ENCODE measurements around the gene ACP7.

DNA sequence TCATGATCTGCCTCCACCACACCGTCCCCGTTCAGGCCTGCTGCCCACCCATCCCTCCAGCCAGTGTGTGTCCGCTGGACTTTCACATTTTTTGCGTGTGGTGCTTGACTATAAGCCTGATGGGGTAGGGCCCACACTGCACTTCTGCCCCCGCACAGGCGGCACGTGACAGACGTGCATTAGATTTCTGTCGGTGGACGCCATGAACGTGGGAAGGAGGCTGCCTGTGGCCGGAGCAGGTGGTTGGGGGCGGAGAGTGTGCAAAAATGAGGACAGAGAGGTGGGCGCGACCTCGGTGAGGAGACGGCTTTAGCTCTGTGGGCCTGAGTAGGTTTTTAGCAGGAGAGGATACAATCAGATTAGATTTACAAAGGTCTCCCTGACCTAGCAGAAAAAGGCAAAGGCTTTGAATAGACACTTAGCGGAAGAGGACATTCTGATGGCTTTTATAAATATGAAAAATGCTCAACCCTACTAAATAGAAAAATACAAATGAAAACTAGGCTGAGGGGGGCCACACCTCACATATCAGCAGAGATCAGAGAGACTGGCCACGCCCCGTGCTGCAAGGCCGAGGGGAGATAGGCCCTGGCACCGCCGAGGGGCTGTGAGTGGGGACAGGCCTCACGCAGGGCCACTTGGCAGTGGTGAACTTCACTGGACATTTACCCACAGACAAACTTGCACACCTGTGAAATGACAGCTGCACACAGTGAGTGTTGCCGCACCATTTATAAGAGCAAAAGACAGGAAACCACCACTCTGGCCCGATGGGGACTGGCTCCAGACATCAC, 66.8 kb downstream of the ACP7 start:
- TF ChIP-seq SP1 (CRISPR knock-in tag; conservative IDR thresholded peaks at IDR 0.05), result no peak
- TF ChIP-seq, protein P1, sequence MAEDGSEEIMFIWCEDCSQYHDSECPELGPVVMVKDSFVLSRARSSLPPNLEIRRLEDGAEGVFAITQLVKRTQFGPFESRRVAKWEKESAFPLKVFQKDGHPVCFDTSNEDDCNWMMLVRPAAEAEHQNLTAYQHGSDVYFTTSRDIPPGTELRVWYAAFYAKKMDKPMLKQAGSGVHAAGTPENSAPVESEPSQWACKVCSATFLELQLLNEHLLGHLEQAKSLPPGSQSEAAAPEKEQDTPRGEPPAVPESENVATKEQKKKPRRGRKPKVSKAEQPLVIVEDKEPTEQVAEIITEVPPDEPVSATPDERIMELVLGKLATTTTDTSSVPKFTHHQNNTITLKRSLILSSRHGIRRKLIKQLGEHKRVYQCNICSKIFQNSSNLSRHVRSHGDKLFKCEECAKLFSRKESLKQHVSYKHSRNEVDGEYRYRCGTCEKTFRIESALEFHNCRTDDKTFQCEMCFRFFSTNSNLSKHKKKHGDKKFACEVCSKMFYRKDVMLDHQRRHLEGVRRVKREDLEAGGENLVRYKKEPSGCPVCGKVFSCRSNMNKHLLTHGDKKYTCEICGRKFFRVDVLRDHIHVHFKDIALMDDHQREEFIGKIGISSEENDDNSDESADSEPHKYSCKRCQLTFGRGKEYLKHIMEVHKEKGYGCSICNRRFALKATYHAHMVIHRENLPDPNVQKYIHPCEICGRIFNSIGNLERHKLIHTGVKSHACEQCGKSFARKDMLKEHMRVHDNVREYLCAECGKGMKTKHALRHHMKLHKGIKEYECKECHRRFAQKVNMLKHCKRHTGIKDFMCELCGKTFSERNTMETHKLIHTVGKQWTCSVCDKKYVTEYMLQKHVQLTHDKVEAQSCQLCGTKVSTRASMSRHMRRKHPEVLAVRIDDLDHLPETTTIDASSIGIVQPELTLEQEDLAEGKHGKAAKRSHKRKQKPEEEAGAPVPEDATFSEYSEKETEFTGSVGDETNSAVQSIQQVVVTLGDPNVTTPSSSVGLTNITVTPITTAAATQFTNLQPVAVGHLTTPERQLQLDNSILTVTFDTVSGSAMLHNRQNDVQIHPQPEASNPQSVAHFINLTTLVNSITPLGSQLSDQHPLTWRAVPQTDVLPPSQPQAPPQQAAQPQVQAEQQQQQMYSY (CRISPR knock-in tag; IDR thresholded peaks at IDR 0.05), result no peak
- TF ChIP-seq, protein P2, sequence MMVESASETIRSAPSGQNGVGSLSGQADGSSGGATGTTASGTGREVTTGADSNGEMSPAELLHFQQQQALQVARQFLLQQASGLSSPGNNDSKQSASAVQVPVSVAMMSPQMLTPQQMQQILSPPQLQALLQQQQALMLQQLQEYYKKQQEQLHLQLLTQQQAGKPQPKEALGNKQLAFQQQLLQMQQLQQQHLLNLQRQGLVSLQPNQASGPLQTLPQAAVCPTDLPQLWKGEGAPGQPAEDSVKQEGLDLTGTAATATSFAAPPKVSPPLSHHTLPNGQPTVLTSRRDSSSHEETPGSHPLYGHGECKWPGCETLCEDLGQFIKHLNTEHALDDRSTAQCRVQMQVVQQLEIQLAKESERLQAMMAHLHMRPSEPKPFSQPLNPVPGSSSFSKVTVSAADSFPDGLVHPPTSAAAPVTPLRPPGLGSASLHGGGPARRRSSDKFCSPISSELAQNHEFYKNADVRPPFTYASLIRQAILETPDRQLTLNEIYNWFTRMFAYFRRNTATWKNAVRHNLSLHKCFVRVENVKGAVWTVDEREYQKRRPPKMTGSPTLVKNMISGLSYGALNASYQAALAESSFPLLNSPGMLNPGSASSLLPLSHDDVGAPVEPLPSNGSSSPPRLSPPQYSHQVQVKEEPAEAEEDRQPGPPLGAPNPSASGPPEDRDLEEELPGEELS (CRISPR knock-in tag; IDR thresholded peaks at IDR 0.05), result no peak
- TF ChIP-seq, protein P3, sequence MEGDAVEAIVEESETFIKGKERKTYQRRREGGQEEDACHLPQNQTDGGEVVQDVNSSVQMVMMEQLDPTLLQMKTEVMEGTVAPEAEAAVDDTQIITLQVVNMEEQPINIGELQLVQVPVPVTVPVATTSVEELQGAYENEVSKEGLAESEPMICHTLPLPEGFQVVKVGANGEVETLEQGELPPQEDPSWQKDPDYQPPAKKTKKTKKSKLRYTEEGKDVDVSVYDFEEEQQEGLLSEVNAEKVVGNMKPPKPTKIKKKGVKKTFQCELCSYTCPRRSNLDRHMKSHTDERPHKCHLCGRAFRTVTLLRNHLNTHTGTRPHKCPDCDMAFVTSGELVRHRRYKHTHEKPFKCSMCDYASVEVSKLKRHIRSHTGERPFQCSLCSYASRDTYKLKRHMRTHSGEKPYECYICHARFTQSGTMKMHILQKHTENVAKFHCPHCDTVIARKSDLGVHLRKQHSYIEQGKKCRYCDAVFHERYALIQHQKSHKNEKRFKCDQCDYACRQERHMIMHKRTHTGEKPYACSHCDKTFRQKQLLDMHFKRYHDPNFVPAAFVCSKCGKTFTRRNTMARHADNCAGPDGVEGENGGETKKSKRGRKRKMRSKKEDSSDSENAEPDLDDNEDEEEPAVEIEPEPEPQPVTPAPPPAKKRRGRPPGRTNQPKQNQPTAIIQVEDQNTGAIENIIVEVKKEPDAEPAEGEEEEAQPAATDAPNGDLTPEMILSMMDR (IDR thresholded peaks at IDR 0.05), result no peak
